CD4-positive, alpha-beta T cell (primary cell): ENCODE data around the gene RGL2. TPM values are rescaled to one million over a fixed set of nuclear protein-coding genes. Genes with fewer than 3 reads are reported as not detected.
"Not testable (repeated sequence)": the region's sequence is repeated elsewhere in the genome, so short reads cannot be mapped to it uniquely, and the experiment has no call there.

Source experiments
- ATAC-seq: fragments of 200-7000 bp; cut with Tn5 transposase; one replicate; pipeline ENCODE4 v1.10.0; 2022; ENCODE audit warnings: mild to moderate bottlenecking; ENCODE audit not compliant: poor library complexity
- CTCF ChIA-PET: fragments of 350-600 bp; sonication (Branson Sonifier 250); formaldehyde crosslinking; loops from one replicate; lab custom pipeline; 2021; ENCODE audit warnings: antibody characterized with exemption, inconsistent platforms; lab: Charles Lee
- POLR2A ChIA-PET: fragments of 350-600 bp; sonication (Branson Sonifier 250); formaldehyde crosslinking; loops from one replicate; lab custom pipeline; 2021; ENCODE audit warnings: antibody characterized with exemption, inconsistent platforms; lab: Charles Lee
- DNase-seq, 14 experiments: peaks; one replicate each; pipeline ENCODE4 v3.0.0-alpha.2; 2013 to 2020; ENCODE audit warnings: mixed read lengths in 2 of 14
- H3K27ac ChIP-seq, 2 donors: one replicate each; pipeline versions ENCODE4 v1.5.1 to v1.7.0; 2013; ENCODE audit warnings: low read length in 2 of 2, low read depth in 1 of 2, mild to moderate bottlenecking in 1 of 2
- H3K27me3 ChIP-seq, 2 experiments: 1 replicate in 1 of 2; 2 replicates in 1 of 2; pipeline versions ENCODE4 v1.6.1 to v1.7.0; 2013; ENCODE audit warnings: low read length in 2 of 2, control low read depth in 1 of 2, mild to moderate bottlenecking in 1 of 2, moderate library complexity in 1 of 2; ENCODE audit not compliant: insufficient read depth in 2 of 2, control insufficient read depth in 1 of 2
- H3K36me3 ChIP-seq: one replicate; pipeline ENCODE4 v1.6.1; 2013; ENCODE audit warnings: low read length, control low read depth; ENCODE audit not compliant: insufficient read depth
- H3K4me1 ChIP-seq: one replicate; pipeline ENCODE4 v1.6.1; 2013; ENCODE audit warnings: low read length, control low read depth; ENCODE audit not compliant: insufficient read depth
- H3K4me3 ChIP-seq: one replicate; pipeline ENCODE4 v1.5.1; 2013; ENCODE audit warnings: mild to moderate bottlenecking, low read length, moderate library complexity
- H3K9me3 ChIP-seq, 2 experiments: 1 replicate in 1 of 2; 2 replicates in 1 of 2; pipeline versions ENCODE4 v1.6.1 to v1.7.0; 2013; ENCODE audit warnings: low read length in 2 of 2, mild to moderate bottlenecking in 2 of 2, control low read depth in 1 of 2, moderate library complexity in 1 of 2; ENCODE audit not compliant: control insufficient read depth in 1 of 2, insufficient read depth in 1 of 2
- H3K27ac Mint-ChIP-seq: one replicate; pipeline ENCODE4 v1.8.0; 2020; ENCODE audit warnings: mixed read lengths
- H3K27me3 Mint-ChIP-seq: one replicate; pipeline ENCODE4 v1.8.0; 2021; ENCODE audit warnings: mixed read lengths
- H3K36me3 Mint-ChIP-seq: one replicate; pipeline ENCODE4 v1.8.0; 2021; ENCODE audit warnings: low read depth, mixed read lengths
- H3K4me1 Mint-ChIP-seq: one replicate; pipeline ENCODE4 v1.8.0; 2021; ENCODE audit warnings: low read depth, mixed read lengths
- H3K4me3 Mint-ChIP-seq: one replicate; pipeline ENCODE4 v1.8.0; 2020; ENCODE audit warnings: mild to moderate bottlenecking, mixed read lengths
- H3K9me3 Mint-ChIP-seq: one replicate; pipeline ENCODE4 v1.8.0; 2020; ENCODE audit warnings: mixed read lengths
- intact Hi-C, 2 experiments: fragments of 100-400 bp; cut with DNase I in 1 of 2; cut with micrococcal nuclease in 1 of 2; formaldehyde crosslinking; loops; one replicate each; pipeline versions ENCODE4 v1.15.1 to v1.9.0; 2023 to 2025; cut with DNase I, micrococcal nuclease
- polyA plus RNA-seq, 2 donors: library from polyadenylated mRNA; unstranded; fragments of 120-200 nt; gene quantifications; one replicate each; pipeline ENCODE4 v1.2.1, GENCODE V29; 2013
- total RNA-seq, 174 experiments: library from RNA in 2 of 174; stranded (reverse) in 2 of 174; gene quantifications; one replicate each; pipeline ENCODE4 v1.2.3 and lab custom pipeline; 2021 to 2026
- TF ChIP-seq, protein P1 (sequence below): fragments of 200-600 bp; IDR thresholded peaks from one replicate; pipeline ENCODE4 v1.8.0; 2022; ENCODE audit warnings: antibody characterized with exemption, mild to moderate bottlenecking

RGL2 gene, protein sequence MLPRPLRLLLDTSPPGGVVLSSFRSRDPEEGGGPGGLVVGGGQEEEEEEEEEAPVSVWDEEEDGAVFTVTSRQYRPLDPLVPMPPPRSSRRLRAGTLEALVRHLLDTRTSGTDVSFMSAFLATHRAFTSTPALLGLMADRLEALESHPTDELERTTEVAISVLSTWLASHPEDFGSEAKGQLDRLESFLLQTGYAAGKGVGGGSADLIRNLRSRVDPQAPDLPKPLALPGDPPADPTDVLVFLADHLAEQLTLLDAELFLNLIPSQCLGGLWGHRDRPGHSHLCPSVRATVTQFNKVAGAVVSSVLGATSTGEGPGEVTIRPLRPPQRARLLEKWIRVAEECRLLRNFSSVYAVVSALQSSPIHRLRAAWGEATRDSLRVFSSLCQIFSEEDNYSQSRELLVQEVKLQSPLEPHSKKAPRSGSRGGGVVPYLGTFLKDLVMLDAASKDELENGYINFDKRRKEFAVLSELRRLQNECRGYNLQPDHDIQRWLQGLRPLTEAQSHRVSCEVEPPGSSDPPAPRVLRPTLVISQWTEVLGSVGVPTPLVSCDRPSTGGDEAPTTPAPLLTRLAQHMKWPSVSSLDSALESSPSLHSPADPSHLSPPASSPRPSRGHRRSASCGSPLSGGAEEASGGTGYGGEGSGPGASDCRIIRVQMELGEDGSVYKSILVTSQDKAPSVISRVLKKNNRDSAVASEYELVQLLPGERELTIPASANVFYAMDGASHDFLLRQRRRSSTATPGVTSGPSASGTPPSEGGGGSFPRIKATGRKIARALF
- total RNA-seq (10 to 100 TPM; 39.2 to 39.4 TPM), total RNA-seq (lab: John Stamatoyannopoulos, UW) (10.7 to 103 (median 38.8) reads per million in 172 experiments)
- 41.2 TPM for polyA plus RNA-seq (2013, experiment 1 of 2)
- 57.7 TPM for polyA plus RNA-seq (2013, experiment 2 of 2)

DNA sequence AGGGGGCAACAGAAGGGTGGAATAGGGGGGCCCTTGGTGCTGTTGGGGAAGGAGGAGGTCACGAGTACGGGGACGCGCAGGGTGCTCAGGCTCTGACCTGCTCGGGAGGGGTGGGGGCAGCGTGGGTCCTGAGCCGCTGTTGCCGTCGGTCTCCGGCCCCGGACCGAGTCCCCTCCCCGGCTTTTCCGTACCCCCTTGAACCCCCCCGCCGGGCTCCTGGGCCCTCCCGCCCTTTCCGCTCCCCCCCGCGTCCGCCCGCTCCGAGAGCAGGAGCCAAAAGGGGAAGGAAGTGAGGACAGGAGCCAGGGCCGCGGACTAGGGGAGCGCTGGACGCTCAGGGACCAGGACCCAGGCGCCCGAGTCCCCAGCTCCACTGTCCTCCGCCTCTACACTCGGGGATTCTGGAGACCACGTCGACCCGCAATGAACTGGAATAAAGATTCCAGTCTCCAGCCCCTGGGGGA lies at the start of gene RGL2:
TSS of gene RGL2 (minus strand) at position 170 of the 464 bp plus-strand sequence. CDS start 332 bp downstream, outside the sequence.
- ChIA-PET POLR2A (interaction anchor here (0.9 to 7.5 kb wide), 15 partner anchors 9 to 327 kb away, joined by 4 to 88 read pairs (median 11); partner anchors contain the start of genes B3GALT4, CUTA, PFDN6 and PHF1), CTCF (interaction anchor here (0.8 to 3.1 kb wide), 10 partner anchors 11 to 137 kb away, joined by 3 to 22 read pairs (median 4); partner anchors contain the start of genes B3GALT4, TAPBP and ZBTB22)
- ATAC-seq (peak; percentile 15), DNase-seq (peak in 13 of 14 experiments; percentile 44 to 86 (median 66))
- peak within 1 kb of the TSS; percentile 91 for H3K4me3 ChIP-seq
- peak within 1 kb of the TSS; percentile 98 for H3K4me3 Mint-ChIP-seq
- peaks cover 32% of the 10 kb centered on the region for H3K4me1 ChIP-seq
- peaks cover 55% of the 10 kb centered on the region for H3K36me3 ChIP-seq
- peak within 1 kb of the TSS; percentile 99 for H3K27ac Mint-ChIP-seq
- intact Hi-C loops, result loop anchor here (1.0 to 10.0 kb wide), 8 partner anchors 10 to 1434 kb away; partner anchors contain the start of genes PFDN6 (in 2 of the 2), WDR46 (in 2 of the 2), B3GALT4 (in 1 of the 2) and NEU1 (in 1 of the 2)
- H3K27ac ChIP-seq, result peak within 1 kb of the TSS; percentile 90 to 96
- H3K9me3 ChIP-seq, result no peaks in the 10 kb centered on the region
- peaks cover 31% of the 10 kb centered on the region for H3K4me1 Mint-ChIP-seq
- H3K9me3 Mint-ChIP-seq, result no peaks in the 10 kb centered on the region
- H3K27me3 Mint-ChIP-seq, result no peaks in the 10 kb centered on the region
- peaks cover 73% of the 10 kb centered on the region for H3K36me3 Mint-ChIP-seq
- TF ChIP-seq, protein P1, sequence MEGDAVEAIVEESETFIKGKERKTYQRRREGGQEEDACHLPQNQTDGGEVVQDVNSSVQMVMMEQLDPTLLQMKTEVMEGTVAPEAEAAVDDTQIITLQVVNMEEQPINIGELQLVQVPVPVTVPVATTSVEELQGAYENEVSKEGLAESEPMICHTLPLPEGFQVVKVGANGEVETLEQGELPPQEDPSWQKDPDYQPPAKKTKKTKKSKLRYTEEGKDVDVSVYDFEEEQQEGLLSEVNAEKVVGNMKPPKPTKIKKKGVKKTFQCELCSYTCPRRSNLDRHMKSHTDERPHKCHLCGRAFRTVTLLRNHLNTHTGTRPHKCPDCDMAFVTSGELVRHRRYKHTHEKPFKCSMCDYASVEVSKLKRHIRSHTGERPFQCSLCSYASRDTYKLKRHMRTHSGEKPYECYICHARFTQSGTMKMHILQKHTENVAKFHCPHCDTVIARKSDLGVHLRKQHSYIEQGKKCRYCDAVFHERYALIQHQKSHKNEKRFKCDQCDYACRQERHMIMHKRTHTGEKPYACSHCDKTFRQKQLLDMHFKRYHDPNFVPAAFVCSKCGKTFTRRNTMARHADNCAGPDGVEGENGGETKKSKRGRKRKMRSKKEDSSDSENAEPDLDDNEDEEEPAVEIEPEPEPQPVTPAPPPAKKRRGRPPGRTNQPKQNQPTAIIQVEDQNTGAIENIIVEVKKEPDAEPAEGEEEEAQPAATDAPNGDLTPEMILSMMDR, result no peak
- no peaks in the 10 kb centered on the region for H3K27me3 ChIP-seq

DNA sequence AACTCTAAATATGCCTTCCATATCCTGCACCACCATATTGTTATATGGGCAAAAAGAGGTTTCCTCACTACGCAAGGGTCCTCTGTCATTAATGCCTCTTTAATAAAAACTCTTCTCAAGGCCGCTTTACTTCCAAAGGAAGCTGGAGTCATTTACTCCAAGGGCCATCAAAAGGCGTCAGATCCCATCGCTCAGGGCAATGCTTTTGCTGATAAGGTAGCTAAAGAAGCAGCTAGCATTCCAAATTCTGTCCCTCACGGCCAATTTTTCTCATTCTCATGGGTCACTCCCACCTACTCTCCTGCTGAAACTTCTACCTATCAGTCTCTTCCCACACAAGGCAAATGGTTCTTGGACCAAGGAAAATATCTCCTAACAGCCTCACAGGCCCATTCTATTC lies 49.1 kb upstream of the RGL2 start:
- ATAC-seq (no peak), DNase-seq (no peak)
- Mint-ChIP-seq H3K4me1 (peaks cover 35% of the 10 kb centered on the region), H3K36me3 (no peaks in the 10 kb centered on the region), H3K27me3 (no peaks in the 10 kb centered on the region), H3K9me3 (no peaks in the 10 kb centered on the region), H3K4me3 (no peak overlapping the region), H3K27ac (peak overlapping the region; percentile 75)
- TF ChIP-seq, protein P1, result no peak
- H3K36me3 ChIP-seq, result no peaks in the 10 kb centered on the region
- H3K27ac ChIP-seq, result no peak overlapping the region
- no peaks in the 10 kb centered on the region for H3K9me3 ChIP-seq
- intact Hi-C loops, result loop anchor here in 1 of 2 experiments (5.0 kb wide), 1 partner anchor 36 kb away; the partner anchor contains the start of gene TAPBP
- no peak overlapping the region for H3K4me3 ChIP-seq
- peaks cover 32% of the 10 kb centered on the region for H3K4me1 ChIP-seq
- POLR2A ChIA-PET, result interaction anchor here (0.8 kb wide), 1 partner anchor 30 kb away, joined by 3 read pairs; no protein-coding TSS in a partner anchor
- CTCF ChIA-PET, result no interaction called here
- no peaks in the 10 kb centered on the region for H3K27me3 ChIP-seq

DNA sequence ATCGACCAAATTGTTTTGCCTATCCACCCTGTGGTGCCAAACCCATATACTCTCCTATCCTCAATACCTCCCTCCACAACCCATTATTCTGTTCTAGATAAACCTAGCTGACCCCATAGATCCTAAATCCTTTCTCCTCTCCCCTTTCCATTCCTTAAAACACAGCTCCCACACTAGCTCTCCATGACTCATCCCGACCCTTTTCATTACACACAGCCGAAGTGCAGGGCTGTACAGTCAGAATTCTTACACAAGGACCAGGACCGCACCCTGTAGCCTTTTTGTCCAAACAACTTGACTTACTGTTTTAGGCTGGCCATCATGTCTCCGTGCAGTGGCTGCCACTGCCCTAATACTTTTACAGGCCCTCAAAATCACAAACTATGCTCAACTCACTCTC lies 48.2 kb upstream of the RGL2 start:
- DNase-seq, ATAC-seq, CTCF ChIA-PET, H3K27me3 Mint-ChIP-seq, H3K9me3 ChIP-seq, H3K4me3 ChIP-seq, H3K27me3 ChIP-seq, POLR2A ChIA-PET, H3K4me3 Mint-ChIP-seq, H3K36me3 ChIP-seq, H3K9me3 Mint-ChIP-seq, H3K36me3 Mint-ChIP-seq, H3K27ac ChIP-seq: not testable (repeated sequence)
- Mint-ChIP-seq H3K4me1 (peaks cover 38% of the 10 kb centered on the region), H3K27ac (peak overlapping the region; percentile 75)
- peaks cover 40% of the 10 kb centered on the region for H3K4me1 ChIP-seq
- intact Hi-C loops, result loop anchor here in 1 of 2 experiments (5.0 kb wide), 1 partner anchor 35 kb away; the partner anchor contains the start of gene TAPBP
